Activated CD4-positive, alpha-beta memory T cell treated with anti-CD3 and anti-CD28 coated beads, Interleukin-2, amount 10 ng/mL, durations not matched to agents 7 days and 5 days (primary cell): ENCODE data around the gene CLDN7. TPM values are rescaled to one million over a fixed set of nuclear protein-coding genes. Genes with fewer than 3 reads are reported as not detected.
A peak's percentile ranks its signal among the peaks of the same experiment; 100 is the strongest.

Experiments used
- CTCF ChIA-PET: fragments of 350-600 bp; sonication (Branson Sonifier 250); formaldehyde crosslinking; loops from one replicate; lab custom pipeline; 2021; ENCODE audit warnings: antibody characterized with exemption, inconsistent platforms; lab: Charles Lee
- POLR2A ChIA-PET: fragments of 350-600 bp; sonication (Branson Sonifier 250); formaldehyde crosslinking; loops from one replicate; lab custom pipeline; 2021; ENCODE audit warnings: antibody characterized with exemption; lab: Charles Lee
- DNase-seq: peaks from one replicate; pipeline ENCODE4 v3.0.0-alpha.2; 2020
- H3K27ac Mint-ChIP-seq: one replicate; pipeline ENCODE4 v1.8.0; 2021; ENCODE audit warnings: mild to moderate bottlenecking, mixed read lengths
- H3K27me3 Mint-ChIP-seq: one replicate; pipeline ENCODE4 v1.8.0; 2021; ENCODE audit warnings: mixed read lengths
- H3K36me3 Mint-ChIP-seq: one replicate; pipeline ENCODE4 v1.8.0; 2021; ENCODE audit warnings: low read depth, mixed read lengths
- H3K4me1 Mint-ChIP-seq: one replicate; pipeline ENCODE4 v1.8.0; 2021; ENCODE audit warnings: mixed read lengths
- H3K4me3 Mint-ChIP-seq: one replicate; pipeline ENCODE4 v1.8.0; 2021; ENCODE audit warnings: mild to moderate bottlenecking, mixed read lengths
- H3K9me3 Mint-ChIP-seq: one replicate; pipeline ENCODE4 v1.8.0; 2021; ENCODE audit warnings: mixed read lengths
- total RNA-seq, 2 experiments: library from RNA; stranded (reverse); gene quantifications; one replicate each; pipeline ENCODE4 v1.2.3, GENCODE V29; 2021

Gene CLDN7
- total RNA-seq, 2 experiments from 2014 or later = 0.15 to 0.80 TPM

- POLR2A ChIA-PET = interaction anchor here (1.0 kb wide), 1 partner anchor 19 kb away, joined by 3 read pairs; no protein-coding TSS in a partner anchor
- no peaks in the 10 kb centered on the region for H3K9me3 Mint-ChIP-seq
- CTCF ChIA-PET = no interaction called here
- H3K36me3 Mint-ChIP-seq = peaks cover 20% of the 10 kb centered on the region
- no peak for DNase-seq
- no peak overlapping the region for H3K4me3 Mint-ChIP-seq
- peaks cover 29% of the 10 kb centered on the region for H3K27me3 Mint-ChIP-seq
- H3K4me1 Mint-ChIP-seq = peaks cover 28% of the 10 kb centered on the region
- H3K27ac Mint-ChIP-seq = no peak overlapping the region
These were observed 2.1 kb downstream of the CLDN7 start for GRCh38 chr17:7260151-7260550.

- DNase-seq = no peak
- ChIA-PET POLR2A (interaction anchor here (1.0 to 1.2 kb wide), 2 partner anchors 18 to 23 kb away, joined by 3 read pairs; no protein-coding TSS in a partner anchor), CTCF (interaction anchor here (2.0 kb wide), 1 partner anchor 37 kb away, joined by 5 read pairs; no protein-coding TSS in a partner anchor)
- Mint-ChIP-seq H3K36me3 (peaks cover 25% of the 10 kb centered on the region), H3K9me3 (no peaks in the 10 kb centered on the region), H3K4me3 (no peak overlapping the region), H3K27me3 (peaks cover 26% of the 10 kb centered on the region), H3K27ac (no peak overlapping the region), H3K4me1 (peaks cover 28% of the 10 kb centered on the region)
These were observed 2.8 kb downstream of the CLDN7 start for GRCh38 chr17:7259555-7259889.

GRCh38 chr17:7258731-7259554 lies 3.3 kb downstream of the CLDN7 start:
- no peak overlapping the region for H3K4me3 Mint-ChIP-seq
- H3K4me1 Mint-ChIP-seq = peaks cover 28% of the 10 kb centered on the region
- POLR2A ChIA-PET = interaction anchor here (0.6 to 1.6 kb wide), 4 partner anchors 22 to 144 kb away, joined by 3 to 6 read pairs (median 3); partner anchors contain the start of genes ACADVL, DLG4 and DVL2
- no peak overlapping the region for H3K27ac Mint-ChIP-seq
- CTCF ChIA-PET = interaction anchor here (2.0 kb wide), 1 partner anchor 38 kb away, joined by 5 read pairs; no protein-coding TSS in a partner anchor
- DNase-seq = no peak
- H3K27me3 Mint-ChIP-seq = peaks cover 21% of the 10 kb centered on the region
- no peaks in the 10 kb centered on the region for H3K9me3 Mint-ChIP-seq
- peaks cover 31% of the 10 kb centered on the region for H3K36me3 Mint-ChIP-seq

GRCh38 chr17:7256766-7257456 lies 5.4 kb downstream of the CLDN7 start:
- Mint-ChIP-seq H3K9me3 (no peaks in the 10 kb centered on the region), H3K27me3 (peaks cover 3% of the 10 kb centered on the region), H3K36me3 (peaks cover 45% of the 10 kb centered on the region), H3K4me3 (no peak overlapping the region), H3K27ac (no peak overlapping the region), H3K4me1 (peaks cover 25% of the 10 kb centered on the region)
- ChIA-PET CTCF (interaction anchor here (0.7 to 1.5 kb wide), 2 partner anchors 17 to 39 kb away, joined by 4 read pairs; partner anchors contain the start of gene PHF23), POLR2A (interaction anchor here (0.8 to 1.6 kb wide), 4 partner anchors 9 to 227 kb away, joined by 3 to 6 read pairs (median 4); partner anchors contain the start of genes ACADVL, DLG4, PHF23 and POLR2A)
- DNase-seq = no peak

DNA sequence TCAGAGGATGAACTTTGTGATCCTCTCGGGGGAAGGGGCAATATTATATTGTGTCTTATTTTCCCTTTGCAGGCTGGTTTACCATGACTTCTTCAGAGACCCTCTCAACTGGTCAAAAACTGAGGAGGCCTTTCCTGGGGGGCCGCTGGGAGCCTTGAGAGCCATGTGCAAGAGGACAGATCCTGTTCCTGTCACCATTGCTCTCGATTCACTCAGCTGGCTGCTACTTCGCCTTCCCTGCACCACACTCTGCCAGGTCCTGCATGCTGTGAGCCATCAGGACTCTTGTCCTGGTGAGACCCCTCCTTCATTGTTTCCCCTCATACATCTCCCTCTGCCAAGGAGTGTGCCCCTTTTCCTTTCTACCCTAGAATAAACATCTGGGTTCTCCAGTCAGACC lies 7.8 kb downstream of the CLDN7 start:
- DNase-seq = no peak
- ChIA-PET CTCF (no interaction called here), POLR2A (no interaction called here)
- H3K27ac Mint-ChIP-seq = no peak overlapping the region
- no peak overlapping the region for H3K4me3 Mint-ChIP-seq
- peaks cover 53% of the 10 kb centered on the region for H3K36me3 Mint-ChIP-seq
- H3K27me3 Mint-ChIP-seq = no peaks in the 10 kb centered on the region
- H3K9me3 Mint-ChIP-seq = no peaks in the 10 kb centered on the region
- H3K4me1 Mint-ChIP-seq = peaks cover 32% of the 10 kb centered on the region

DNA sequence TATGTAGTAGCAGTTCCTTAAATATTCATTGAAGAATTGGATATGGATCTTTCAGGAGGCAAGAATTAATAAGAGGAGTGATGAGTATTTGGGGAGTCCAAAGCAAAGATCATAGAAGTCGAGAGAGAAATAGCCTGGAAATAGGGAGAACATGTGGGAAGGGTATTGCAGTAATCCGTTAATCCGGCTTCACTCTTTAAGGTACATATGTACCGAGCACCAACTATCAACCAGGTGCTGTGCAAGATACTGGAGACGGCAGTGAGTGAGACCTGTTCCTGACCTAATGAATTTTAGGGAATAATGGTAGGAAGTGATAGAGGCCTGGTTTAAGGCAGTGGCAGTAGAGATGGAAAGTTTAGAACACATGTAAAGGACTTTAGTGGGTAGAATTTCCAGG lies 9.2 kb downstream of the CLDN7 start:
- POLR2A ChIA-PET = no interaction called here
- H3K4me1 Mint-ChIP-seq = peaks cover 44% of the 10 kb centered on the region
- H3K27ac Mint-ChIP-seq = peak overlapping the region; percentile 97
- CTCF ChIA-PET = no interaction called here
- no peaks in the 10 kb centered on the region for H3K9me3 Mint-ChIP-seq
- peaks cover 51% of the 10 kb centered on the region for H3K36me3 Mint-ChIP-seq
- no peak for DNase-seq
- H3K27me3 Mint-ChIP-seq = no peaks in the 10 kb centered on the region
- H3K4me3 Mint-ChIP-seq = peak overlapping the region; percentile 91

- no peaks in the 10 kb centered on the region for H3K27me3 Mint-ChIP-seq
- no peaks in the 10 kb centered on the region for H3K9me3 Mint-ChIP-seq
- peak within 1 kb of the TSS; percentile 97 for H3K27ac Mint-ChIP-seq
- peak within 1 kb of the TSS; percentile 91 for H3K4me3 Mint-ChIP-seq
- peaks cover 49% of the 10 kb centered on the region for H3K36me3 Mint-ChIP-seq
- H3K4me1 Mint-ChIP-seq = peaks cover 46% of the 10 kb centered on the region
- CTCF ChIA-PET = interaction anchor here (1.0 kb wide), 1 partner anchor 32 kb away, joined by 3 read pairs; no protein-coding TSS in a partner anchor
- peak; percentile 93 for DNase-seq
- POLR2A ChIA-PET = interaction anchor here (1.3 to 3.9 kb wide), 4 partner anchors 12 to 63 kb away, joined by 4 to 74 read pairs (median 8); partner anchors contain the start of genes ACADVL, DVL2, GABARAP and GPS2
These were observed 9.9 kb downstream of the CLDN7 start, which contains the start of gene ELP5 for GRCh38 chr17:7252176-7253043. ELP5 (plus strand) TSS chr17:7252215; CDS start chr17:7252551, 336 bp downstream.

GRCh38 chr17:7251661-7252175 lies 10.6 kb downstream of the CLDN7 start, which contains the start of gene CTDNEP1:
CTDNEP1 (minus strand) TSS chr17:7251734; CDS start chr17:7251296, 438 bp downstream.
- POLR2A ChIA-PET = interaction anchor here (0.6 to 3.9 kb wide), 8 partner anchors 11 to 216 kb away, joined by 4 to 74 read pairs (median 4); partner anchors contain the start of genes ACADVL, ACAP1, DVL2 and GABARAP
- CTCF ChIA-PET = interaction anchor here (0.9 to 1.6 kb wide), 4 partner anchors 9 to 45 kb away, joined by 3 to 4 read pairs (median 3); partner anchors contain the start of genes GABARAP and SLC2A4
- no peaks in the 10 kb centered on the region for H3K9me3 Mint-ChIP-seq

DNA sequence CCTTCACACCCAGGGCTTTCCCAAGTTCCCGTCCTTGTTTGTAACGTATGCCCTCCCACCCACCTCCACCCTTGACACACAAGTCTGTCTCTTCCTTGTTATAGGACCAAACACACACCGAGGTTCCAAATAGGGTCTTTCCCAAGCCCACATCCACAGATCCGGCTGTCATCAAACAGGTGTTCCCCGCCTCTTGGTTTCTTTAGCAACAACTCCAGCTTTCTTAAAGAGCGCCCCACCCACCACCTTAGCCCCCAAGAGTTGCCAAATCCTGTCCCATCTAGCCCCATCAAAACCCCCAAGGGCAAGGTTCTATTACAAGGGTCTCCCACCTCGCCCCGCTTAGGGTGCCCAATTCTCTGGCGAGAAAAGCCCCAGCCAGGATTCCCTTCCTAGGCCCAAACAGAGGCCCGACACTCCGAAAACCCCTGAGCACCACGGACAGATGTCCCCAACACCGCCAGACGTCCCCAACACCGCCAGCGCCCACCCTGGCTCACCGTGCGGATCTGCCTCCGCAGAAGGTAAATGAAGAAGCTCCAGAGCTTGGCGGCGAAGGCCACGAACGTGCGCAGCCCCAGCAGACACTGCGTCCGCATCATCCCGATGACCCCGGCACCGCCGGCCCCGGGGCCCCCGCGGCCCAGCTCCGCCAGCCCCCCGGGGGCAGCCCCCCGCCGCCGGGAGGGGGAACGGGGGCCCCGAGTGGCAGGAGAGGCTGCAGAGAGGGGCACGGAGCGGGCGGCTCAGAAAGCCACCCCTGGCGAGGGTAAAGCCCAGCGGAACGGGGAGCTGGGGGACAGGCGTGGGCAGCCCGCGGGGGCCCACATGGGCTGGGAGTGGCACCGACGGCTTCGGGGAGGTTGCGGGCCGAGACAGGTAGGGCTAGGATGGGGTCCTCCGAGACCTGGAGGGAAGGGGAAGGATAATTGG lies 11.3 kb downstream of the CLDN7 start:
- no peaks in the 10 kb centered on the region for H3K9me3 Mint-ChIP-seq
- ChIA-PET CTCF (interaction anchor here (0.9 to 1.6 kb wide), 5 partner anchors 8 to 46 kb away, joined by 3 to 4 read pairs (median 3); partner anchors contain the start of genes GABARAP and SLC2A4), POLR2A (interaction anchor here (0.6 to 3.9 kb wide), 9 partner anchors 10 to 215 kb away, joined by 4 to 74 read pairs (median 5); partner anchors contain the start of genes ACADVL, ACAP1, DVL2 and GABARAP)
- peak overlapping the region; percentile 91 for H3K4me3 Mint-ChIP-seq
- no peak for DNase-seq
- no peaks in the 10 kb centered on the region for H3K27me3 Mint-ChIP-seq
- peak overlapping the region; percentile 89 for H3K27ac Mint-ChIP-seq
- peaks cover 52% of the 10 kb centered on the region for H3K36me3 Mint-ChIP-seq
- H3K4me1 Mint-ChIP-seq = peaks cover 54% of the 10 kb centered on the region

More at GRCh38 chr17:7251661-7252175, 10.6 kb downstream of the CLDN7 start, which contains the start of gene CTDNEP1:
- DNase-seq = peak; percentile 99
- Mint-ChIP-seq H3K27me3 (no peaks in the 10 kb centered on the region), H3K4me3 (peak within 1 kb of the TSS; percentile 91), H3K27ac (peak within 1 kb of the TSS; percentile 97), H3K4me1 (peaks cover 48% of the 10 kb centered on the region), H3K36me3 (peaks cover 49% of the 10 kb centered on the region)

DNA sequence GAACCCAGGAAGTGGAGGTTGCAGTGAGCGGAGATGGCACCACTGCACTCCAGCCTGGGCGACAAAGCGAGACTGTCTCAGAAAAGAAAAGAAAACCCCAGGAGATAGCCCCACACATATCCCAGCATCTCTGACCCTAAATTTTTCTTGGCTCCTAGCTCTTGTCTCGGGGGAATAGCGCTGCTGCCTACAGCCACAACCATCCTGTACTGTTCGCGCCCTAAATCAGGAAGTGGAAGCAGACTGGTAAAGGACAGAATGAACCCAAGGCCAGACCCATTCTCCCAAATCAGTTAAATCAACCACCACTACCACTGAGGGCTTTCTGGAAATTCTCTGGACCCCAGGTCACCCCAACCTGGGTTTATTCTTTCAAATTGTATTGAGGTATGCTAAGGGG lies 12.4 kb downstream of the CLDN7 start:
- ChIA-PET CTCF (interaction anchor here (0.7 to 1.7 kb wide), 3 partner anchors 29 to 463 kb away, joined by 3 to 5 read pairs (median 3); no protein-coding TSS in a partner anchor), POLR2A (interaction anchor here (1.3 to 3.9 kb wide), 5 partner anchors 9 to 87 kb away, joined by 4 to 74 read pairs (median 7); partner anchors contain the start of genes ACADVL, ACAP1, DVL2 and GABARAP)
- Mint-ChIP-seq H3K4me1 (peaks cover 54% of the 10 kb centered on the region), H3K4me3 (peak overlapping the region; percentile 91), H3K9me3 (no peaks in the 10 kb centered on the region), H3K36me3 (peaks cover 53% of the 10 kb centered on the region), H3K27me3 (no peaks in the 10 kb centered on the region), H3K27ac (peak overlapping the region; percentile 89)
- no peak for DNase-seq
